Left ventricle myocardium inferior (tissue), 1 donor: ENCODE measurements around the gene SLC25A13. TPM values are rescaled to one million over a fixed set of nuclear protein-coding genes. Genes with fewer than 3 reads are reported as not detected.

Source experiments
- DNase-seq: peaks from one replicate; pipeline ENCODE4 v3.0.0-alpha.2; 2020
- H3K27ac ChIP-seq: fragments of 200-600 bp; replicated peaks from 2 replicates; pipeline ENCODE4 v1.8.0; 2021
- H3K27me3 ChIP-seq: fragments of 200-600 bp; 2 replicates; pipeline ENCODE4 v1.8.0; 2021; ENCODE audit warnings: low read depth
- H3K36me3 ChIP-seq: fragments of 200-600 bp; 2 replicates; pipeline ENCODE4 v1.8.0; 2021
- H3K4me1 ChIP-seq: fragments of 200-600 bp; 2 replicates; pipeline ENCODE4 v1.8.0; 2021
- H3K4me3 ChIP-seq: fragments of 200-600 bp; 2 replicates; pipeline ENCODE4 v1.8.0; 2021; ENCODE audit warnings: mild to moderate bottlenecking, moderate library complexity
- H3K9me3 ChIP-seq: fragments of 200-600 bp; replicated peaks from 2 replicates; pipeline ENCODE4 v1.8.0; 2021
- intact Hi-C: fragments of 100-400 bp; cut with micrococcal nuclease; formaldehyde crosslinking; loops from one replicate; pipeline ENCODE4 v1.11.0; 2022
- microRNA-seq: library from miRNA; unstranded; fragments of <30 nt; microRNA quantifications from one replicate; pipeline ENCODE4 v1.2.0, GENCODE V29; 2020
- total RNA-seq: library from RNA; stranded (reverse); fragmentation: NEBNext Ultra II Directional; extraction: Animal tissue kit (Norgen Biotek cat#: 25700); gene quantifications from one replicate; pipeline ENCODE4 v1.2.1, GENCODE V29; 2021
- TF ChIP-seq, protein P1 (sequence below): fragments of 200-600 bp; IDR thresholded peaks from 2 replicates; pipeline ENCODE4 v1.8.0; 2021; ENCODE audit warnings: antibody characterized with exemption, mild to moderate bottlenecking, borderline replicate concordance
- donor health status: DM: no; HTN: yes; CAD: no; lungs with severe emphysema.

SLC25A13 gene
- total RNA-seq, 1 donor from 2014 or later, result 9.1 TPM

- no peaks in the 10 kb centered on the region for H3K9me3 ChIP-seq
- TF ChIP-seq, protein P1, sequence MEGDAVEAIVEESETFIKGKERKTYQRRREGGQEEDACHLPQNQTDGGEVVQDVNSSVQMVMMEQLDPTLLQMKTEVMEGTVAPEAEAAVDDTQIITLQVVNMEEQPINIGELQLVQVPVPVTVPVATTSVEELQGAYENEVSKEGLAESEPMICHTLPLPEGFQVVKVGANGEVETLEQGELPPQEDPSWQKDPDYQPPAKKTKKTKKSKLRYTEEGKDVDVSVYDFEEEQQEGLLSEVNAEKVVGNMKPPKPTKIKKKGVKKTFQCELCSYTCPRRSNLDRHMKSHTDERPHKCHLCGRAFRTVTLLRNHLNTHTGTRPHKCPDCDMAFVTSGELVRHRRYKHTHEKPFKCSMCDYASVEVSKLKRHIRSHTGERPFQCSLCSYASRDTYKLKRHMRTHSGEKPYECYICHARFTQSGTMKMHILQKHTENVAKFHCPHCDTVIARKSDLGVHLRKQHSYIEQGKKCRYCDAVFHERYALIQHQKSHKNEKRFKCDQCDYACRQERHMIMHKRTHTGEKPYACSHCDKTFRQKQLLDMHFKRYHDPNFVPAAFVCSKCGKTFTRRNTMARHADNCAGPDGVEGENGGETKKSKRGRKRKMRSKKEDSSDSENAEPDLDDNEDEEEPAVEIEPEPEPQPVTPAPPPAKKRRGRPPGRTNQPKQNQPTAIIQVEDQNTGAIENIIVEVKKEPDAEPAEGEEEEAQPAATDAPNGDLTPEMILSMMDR, result no peak
- no peak overlapping the region for H3K4me3 ChIP-seq
- H3K36me3 ChIP-seq, result no peaks in the 10 kb centered on the region
- DNase-seq, result no peak
- H3K4me1 ChIP-seq, result peaks cover 6% of the 10 kb centered on the region
- intact Hi-C loops, result no loop called here
- no peak overlapping the region for H3K27ac ChIP-seq
- peaks cover 6% of the 10 kb centered on the region for H3K27me3 ChIP-seq
These were observed 241.9 kb downstream of the SLC25A13 start for GRCh38 chr7:96080027-96080426.

DNA sequence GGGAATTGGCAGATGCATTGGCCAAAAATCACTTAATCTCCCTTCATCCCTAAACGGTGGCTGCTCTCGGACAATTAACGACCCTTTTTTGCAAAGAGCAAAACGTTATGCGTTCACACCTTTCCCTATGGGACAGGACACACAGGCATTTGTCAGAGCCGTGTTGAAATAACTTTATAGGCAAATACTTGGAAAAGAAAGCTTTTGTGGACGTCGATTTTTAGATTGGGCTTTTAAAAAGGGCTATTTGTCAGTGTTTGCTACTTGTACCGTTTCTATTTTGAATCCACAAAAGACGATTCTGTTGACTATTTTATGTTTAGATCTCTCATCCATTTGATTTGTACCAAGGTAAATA lies 245.6 kb downstream of the SLC25A13 start:
- peaks cover 6% of the 10 kb centered on the region for H3K27me3 ChIP-seq
- H3K4me1 ChIP-seq, result peaks cover 6% of the 10 kb centered on the region
- no peaks in the 10 kb centered on the region for H3K36me3 ChIP-seq
- no peak overlapping the region for H3K27ac ChIP-seq
- peak overlapping the region; percentile 67 for H3K4me3 ChIP-seq
- no peaks in the 10 kb centered on the region for H3K9me3 ChIP-seq
- TF ChIP-seq, protein P1, result no peak
- intact Hi-C loops, result loop anchor here (5.0 kb wide), 1 partner anchor 951 kb away; no protein-coding TSS in a partner anchor
- DNase-seq, result no peak

- intact Hi-C loops, result loop anchor here (5.0 kb wide), 1 partner anchor 952 kb away; no protein-coding TSS in a partner anchor
These were observed 246.2 kb downstream of the SLC25A13 start for GRCh38 chr7:96075510-96076349.

DNA sequence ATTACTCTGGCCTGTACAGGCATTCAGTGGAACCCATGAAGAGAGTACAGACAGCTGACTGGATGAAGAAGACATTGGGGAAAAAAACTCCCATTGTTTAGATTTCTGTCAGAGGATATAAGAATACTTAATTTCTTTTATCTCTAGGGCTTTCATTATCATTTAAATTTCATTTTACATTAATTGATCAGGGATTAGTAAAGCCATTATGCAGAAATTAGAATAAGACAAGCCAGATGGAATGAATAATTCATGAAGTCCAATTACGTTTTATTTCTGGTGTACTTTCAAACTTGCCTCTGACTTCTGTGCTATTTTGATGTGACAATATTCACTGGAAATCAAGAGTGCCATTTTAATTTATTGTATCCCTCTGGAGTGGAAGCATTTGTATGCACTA lies 247.0 kb downstream of the SLC25A13 start:
- TF ChIP-seq, protein P1, result no peak
- H3K36me3 ChIP-seq, result no peaks in the 10 kb centered on the region
- intact Hi-C loops, result loop anchor here (5.0 kb wide), 1 partner anchor 952 kb away; no protein-coding TSS in a partner anchor
- no peak overlapping the region for H3K27ac ChIP-seq
- H3K9me3 ChIP-seq, result no peaks in the 10 kb centered on the region
- no peak overlapping the region for H3K4me3 ChIP-seq
- peaks cover 6% of the 10 kb centered on the region for H3K27me3 ChIP-seq
- no peak for DNase-seq
- H3K4me1 ChIP-seq, result peaks cover 6% of the 10 kb centered on the region

More at GRCh38 chr7:96075510-96076349, 246.2 kb downstream of the SLC25A13 start:
- no peak overlapping the region for H3K27ac ChIP-seq
- TF ChIP-seq, protein P1, result peak; percentile 88
- H3K4me1 ChIP-seq, result peaks cover 6% of the 10 kb centered on the region
- H3K27me3 ChIP-seq, result peaks cover 6% of the 10 kb centered on the region
- peak overlapping the region; percentile 67 for H3K4me3 ChIP-seq
- no peaks in the 10 kb centered on the region for H3K36me3 ChIP-seq
- H3K9me3 ChIP-seq, result no peaks in the 10 kb centered on the region
- peak; percentile 53 for DNase-seq

Small RNA genes lying within 50 kb of the gene (microRNA-seq; reads per million reads assigned to microRNA genes)
- not detected for gene MIR591
